Sigmoid colon (tissue), 7 donors: Measurements from ENCODE around the gene RYR3. TPM values are rescaled to one million over a fixed set of nuclear protein-coding genes. Genes with fewer than 3 reads are reported as not detected.

Experiments
- DNase-seq: peaks from one replicate; pipeline ENCODE4 v3.0.0-alpha.2; 2019
- H3K27ac ChIP-seq, 4 donors: fragments of 200-600 bp; sonication (generic); one replicate each; pipeline ENCODE4 v1.5.1; 2016 to 2019; ENCODE audit warnings: mild to moderate bottlenecking in 1 of 4
- H3K27me3 ChIP-seq, 3 donors: fragments of 200-600 bp; sonication (generic); one replicate each; pipeline ENCODE4 v1.5.1; 2019; ENCODE audit warnings: mild to moderate bottlenecking in 1 of 3
- H3K36me3 ChIP-seq, 4 donors: fragments of 200-600 bp; sonication (generic); one replicate each; pipeline ENCODE4 v1.5.1; 2016 to 2019
- H3K4me1 ChIP-seq, 4 donors: fragments of 200-600 bp; sonication (generic); one replicate each; pipeline ENCODE4 v1.5.1; 2017 to 2019
- H3K4me3 ChIP-seq, 4 donors: fragments of 200-600 bp; sonication (generic); one replicate each; pipeline ENCODE4 v1.5.1; 2017 to 2019; ENCODE audit warnings: mild to moderate bottlenecking in 2 of 4, moderate library complexity in 1 of 4
- H3K9me3 ChIP-seq, 4 donors: fragments of 200-600 bp in 3 of 4; sonication (generic) in 3 of 4; one replicate each; pipeline versions ENCODE4 v1.5.1 to v1.6.1; 2013 to 2019
- CTCF ChIP-seq, 4 experiments: fragments of 450-650 bp in 3 of 4; fragments of 200-600 bp in 1 of 4; IDR thresholded peaks; one replicate each; pipeline ENCODE4 v1.5.1; 2016 to 2019; ENCODE audit warnings: antibody characterized with exemption in 4 of 4, mild to moderate bottlenecking in 3 of 4, moderate library complexity in 2 of 4
- EP300 ChIP-seq, 4 donors: sonication (generic); formaldehyde crosslinking; IDR thresholded peaks; one replicate each; pipeline ENCODE4 v1.6.1; 2017; ENCODE audit warnings: antibody characterized with exemption in 4 of 4
- POLR2A ChIP-seq, 2 donors: fragments of 450-650 bp; IDR thresholded peaks; one replicate each; pipeline ENCODE4 v1.6.1; 2016; ENCODE audit warnings: antibody characterized with exemption in 2 of 2, mild to moderate bottlenecking in 2 of 2, moderate library complexity in 2 of 2
- POLR2AphosphoS5 ChIP-seq, 4 donors: sonication (generic); formaldehyde crosslinking; IDR thresholded peaks; one replicate each; pipeline ENCODE4 v1.6.1; 2017; ENCODE audit warnings: antibody characterized with exemption in 4 of 4
- WGBS, 2 donors: extraction: QIAGEN DNeasy Blood & Tissue Kit; methylation state at CpG; one replicate each; pipeline ENCODE4 v1.1.7; 2013; 5-methylcytosine and 5-hydroxymethylcytosine counted together
- intact Hi-C: fragments of 100-400 bp; cut with DNase I; formaldehyde crosslinking; loops from one replicate; pipeline ENCODE4 v1.15.1; 2023
- polyA plus RNA-seq, 3 donors: library from polyadenylated mRNA; stranded (reverse); fragments of 200-250 nt; gene quantifications; one replicate each; pipeline ENCODE4 v1.2.3, GENCODE V29; 2013
- small RNA-seq, 3 donors: library from RNA; depleted of rRNA; stranded (forward); fragments of <200 nt; gene quantifications; one replicate each; pipeline ENCODE3, GENCODE V24; 2016
- total RNA-seq, 4 donors: library from RNA; depleted of rRNA; stranded (reverse); fragments of >200 nt; gene quantifications; one replicate each; pipeline ENCODE4 v1.1.0, GENCODE V29; 2016
- donor health status: healthy with polysubstance abuse.
- donor health status: Bipolar disorder and iron deficiency.
- donor health status: healthy.

Gene RYR3
- total and polyA plus RNA-seq, 7 donors = 0.38 to 29.1 (median 10.5) TPM; not detected in 1

- Histone ChIP-seq H3K4me1 (no peaks in the 10 kb centered on the region), H3K9me3 (no peaks in the 10 kb centered on the region), H3K4me3 (no peak overlapping the region), H3K27ac (no peak overlapping the region), H3K36me3 (no peaks in the 10 kb centered on the region), H3K27me3 (no peaks in the 10 kb centered on the region)
- TF ChIP-seq POLR2AphosphoS5 (IDR thresholded peaks at IDR 0.05) = no peak
- TF ChIP-seq CTCF (IDR thresholded peaks at IDR 0.05) = no peak
- TF ChIP-seq POLR2A (IDR thresholded peaks at IDR 0.05) = no peak
- no peak for TF ChIP-seq EP300 (IDR thresholded peaks at IDR 0.05)
- intact Hi-C loops = no loop called here
- no peak for DNase-seq
Measured at GRCh38 chr15:33907326-33907725, 596.6 kb downstream of the RYR3 start.

GRCh38 chr15:33908406-33908805, 597.6 kb downstream of the RYR3 start:
- 93% methylated on average over 3 of the region's 3 CpGs for WGBS, 2 donors
- Histone ChIP-seq H3K27me3 (no peaks in the 10 kb centered on the region), H3K4me3 (no peak overlapping the region), H3K9me3 (no peaks in the 10 kb centered on the region), H3K36me3 (no peaks in the 10 kb centered on the region), H3K27ac (no peak overlapping the region), H3K4me1 (no peaks in the 10 kb centered on the region)
- no peak for TF ChIP-seq EP300 (IDR thresholded peaks at IDR 0.05)
- no peak for TF ChIP-seq CTCF (IDR thresholded peaks at IDR 0.05)
- TF ChIP-seq POLR2A (IDR thresholded peaks at IDR 0.05) = no peak
- TF ChIP-seq POLR2AphosphoS5 (IDR thresholded peaks at IDR 0.05) = no peak
- intact Hi-C loops = no loop called here
- DNase-seq = no peak

GRCh38 chr15:33910741-33911140, 600.0 kb downstream of the RYR3 start:
- no peaks in the 10 kb centered on the region for H3K9me3 ChIP-seq
- no peaks in the 10 kb centered on the region for H3K36me3 ChIP-seq
- no peaks in the 10 kb centered on the region for H3K27me3 ChIP-seq
- intact Hi-C loops = no loop called here
- no peaks in the 10 kb centered on the region for H3K4me1 ChIP-seq
- no peak overlapping the region for H3K27ac ChIP-seq
- DNase-seq = no peak
- WGBS, 2 donors = 93 to 97% methylated on average over 3 of the region's 3 CpGs
- TF ChIP-seq POLR2AphosphoS5 (IDR thresholded peaks at IDR 0.05) = no peak
- TF ChIP-seq CTCF (IDR thresholded peaks at IDR 0.05) = no peak
- TF ChIP-seq POLR2A (IDR thresholded peaks at IDR 0.05) = no peak
- TF ChIP-seq EP300 (IDR thresholded peaks at IDR 0.05) = no peak
- H3K4me3 ChIP-seq = no peak overlapping the region

GRCh38 chr15:33912326-33912725, 601.6 kb downstream of the RYR3 start:
- no peaks in the 10 kb centered on the region for H3K9me3 ChIP-seq
- H3K27me3 ChIP-seq = no peaks in the 10 kb centered on the region
- H3K36me3 ChIP-seq = no peaks in the 10 kb centered on the region
- no peak overlapping the region for H3K4me3 ChIP-seq
- intact Hi-C loops = no loop called here
- no peak for DNase-seq
- no peaks in the 10 kb centered on the region for H3K4me1 ChIP-seq
- TF ChIP-seq POLR2AphosphoS5 (IDR thresholded peaks at IDR 0.05) (no peak), EP300 (IDR thresholded peaks at IDR 0.05) (no peak)
- H3K27ac ChIP-seq = no peak overlapping the region

- Histone ChIP-seq H3K9me3 (no peaks in the 10 kb centered on the region), H3K4me1 (no peaks in the 10 kb centered on the region), H3K4me3 (no peak overlapping the region), H3K27ac (no peak overlapping the region), H3K36me3 (no peaks in the 10 kb centered on the region), H3K27me3 (no peaks in the 10 kb centered on the region)
- no peak for DNase-seq
- 87 to 95% methylated on average over 1 of the region's 1 CpG for WGBS, 2 donors
- intact Hi-C loops = no loop called here
- TF ChIP-seq EP300 (IDR thresholded peaks at IDR 0.05) = no peak
- TF ChIP-seq POLR2AphosphoS5 (IDR thresholded peaks at IDR 0.05) = no peak
- no peak for TF ChIP-seq CTCF (IDR thresholded peaks at IDR 0.05)
- TF ChIP-seq POLR2A (IDR thresholded peaks at IDR 0.05) = no peak
Measured at GRCh38 chr15:33913459-33913858, 602.7 kb downstream of the RYR3 start.

Small RNA genes within 50 kb of the gene (small RNA-seq; reads per million reads assigned to genes)
- 0 reads per million in 3 donors for gene RF00019

Other genes with a start within 250 kb of the RYR3 start
- 10 to 100 TPM in 3 of 4 donors, 1 to 10 TPM in 1; 6.7 to 19.9 (median 12.2) TPM for gene FMN1, start 116.3 kb upstream of the RYR3 start, total RNA-seq
- 1 to 10 TPM; 3.0 to 6.5 (median 5.9) TPM for gene FMN1, start 116.3 kb upstream of the RYR3 start, polyA plus RNA-seq